Panc1 (cell line): ENCODE measurements around the gene CALML4. TPM values are rescaled to one million over a fixed set of nuclear protein-coding genes. Genes with fewer than 3 reads are reported as not detected.
"Not testable (repeated sequence)": the region's sequence is repeated elsewhere in the genome, so short reads cannot be mapped to it uniquely, and the experiment has no call there.

Source experiments
- ATAC-seq: fragments of 200-7000 bp; cut with Tn5 transposase; 2 replicates; pipeline ENCODE4 v1.9.1; 2020; ENCODE audit warnings: mild to moderate bottlenecking, moderate library complexity
- BruUV-seq: library from RNA; stranded (reverse); fragments of 400-500 nt; replicated peaks from 2 replicates; lab custom pipeline; 2021; lab: Mats Ljungman, UMichigan
- CTCF ChIA-PET: fragments of 300-600 bp; sonication (Branson Sonifier 250); formaldehyde crosslinking; loops from one replicate; lab custom pipeline; 2022; ENCODE audit warnings: antibody characterized with exemption; lab: Charles Lee
- POLR2A ChIA-PET: fragments of 300-600 bp; sonication (Branson Sonifier 250); formaldehyde crosslinking; loops from one replicate; lab custom pipeline; 2022; ENCODE audit warnings: antibody characterized with exemption; lab: Charles Lee
- DNase-seq: peaks from one replicate; pipeline ENCODE4 v3.0.0-alpha.2; 2010; ENCODE audit warnings: low read depth, low spot score
- H3K27ac ChIP-seq: 2 replicates; pipeline ENCODE4 v1.5.1; 2011; ENCODE audit warnings: mild to moderate bottlenecking, low read length, inconsistent platforms
- H3K27me3 ChIP-seq: fragments of 200-500 bp; sonication (Bioruptor generic); 2 replicates; pipeline ENCODE4 v1.6.0; 2014; ENCODE audit warnings: low read length, inconsistent platforms; ENCODE audit not compliant: control insufficient read depth, insufficient read depth
- H3K36me3 ChIP-seq: fragments of 200-500 bp; sonication (Bioruptor generic); 2 replicates; pipeline ENCODE4 v1.5.1; 2014; ENCODE audit warnings: inconsistent platforms, mild to moderate bottlenecking, low read length, moderate library complexity; ENCODE audit not compliant: control insufficient read depth, insufficient read depth
- H3K4me1 ChIP-seq: 2 replicates; pipeline ENCODE4 v1.5.1; 2011; ENCODE audit warnings: inconsistent platforms, mild to moderate bottlenecking, low read length, moderate library complexity; ENCODE audit not compliant: control insufficient read depth, insufficient read depth
- H3K4me3 ChIP-seq, 2 experiments: 2 replicates each; pipeline ENCODE4 v1.5.1; 2011 to 2012; ENCODE audit warnings: low read depth in 2 of 2, low read length in 2 of 2, mild to moderate bottlenecking in 2 of 2, inconsistent platforms in 1 of 2, moderate library complexity in 1 of 2
- H3K9me3 ChIP-seq: fragments of 200-500 bp; sonication (Bioruptor generic); 2 replicates; pipeline ENCODE4 v1.5.1; 2014; ENCODE audit warnings: low read depth, mild to moderate bottlenecking, inconsistent platforms, low read length, moderate library complexity; ENCODE audit not compliant: control insufficient read depth, insufficient read depth
- CTCF ChIP-seq: fragments of 450-650 bp; IDR thresholded peaks from 2 replicates; pipeline ENCODE4 v1.5.1; 2017; ENCODE audit warnings: mild to moderate bottlenecking
- POLR2AphosphoS5 ChIP-seq: IDR thresholded peaks from 2 replicates; pipeline ENCODE4 v1.6.1; 2012; ENCODE audit warnings: mild to moderate bottlenecking, low read depth, low read length, moderate library complexity
- REST ChIP-seq, 2 experiments: IDR thresholded peaks; 2 replicates each; pipeline ENCODE4 v1.6.1; 2011 to 2012; ENCODE audit warnings: low read depth in 2 of 2, control low read depth in 1 of 2, low read length in 1 of 2, mild to moderate bottlenecking in 1 of 2, moderate library complexity in 1 of 2; ENCODE audit not compliant: insufficient read depth in 1 of 2
- SIN3A ChIP-seq: IDR thresholded peaks from 2 replicates; pipeline ENCODE4 v1.6.1; 2012; ENCODE audit warnings: low read depth, mild to moderate bottlenecking, low read length, moderate library complexity, borderline replicate concordance; ENCODE audit not compliant: insufficient read depth
- TCF7L2 ChIP-seq: IDR thresholded peaks from 2 replicates; pipeline ENCODE4 v1.6.1; 2011; ENCODE audit warnings: mild to moderate bottlenecking, low read depth, low read length, inconsistent platforms
- in situ Hi-C: cut with HindIII; loops from 2 replicates; pipeline ENCODE4 v1.10.0; 2016; ENCODE audit warnings: low sequenced_read_pairs, low pct_unique_long_range_greater_than_20kb
- intact Hi-C: fragments of 100-400 bp; cut with micrococcal nuclease; formaldehyde crosslinking; loops from one replicate; pipeline ENCODE4 v1.10.0; 2022; ENCODE audit not compliant: unreplicated experiment
- total RNA-seq: library from RNA; stranded (reverse); gene quantifications from one replicate; pipeline ENCODE4 v1.2.1, GENCODE V29; 2021; ENCODE audit not compliant: unreplicated experiment

CALML4 gene
- total RNA-seq, 1 experiment from 2014 or later = 5.4 TPM

GRCh38 chr15:68213991-68214837 lies 9.1 kb upstream of the CALML4 start:
- DNase-seq = no peak
- no peaks in the 10 kb centered on the region for H3K9me3 ChIP-seq
- H3K4me1 ChIP-seq = peaks cover 2% of the 10 kb centered on the region
- H3K27ac ChIP-seq = no peak overlapping the region
- intact Hi-C loops = no loop called here
- no peaks in the 10 kb centered on the region for H3K27me3 ChIP-seq
- in situ Hi-C loops = no loop called here
- ChIA-PET CTCF (no interaction called here), POLR2A (interaction anchor here (0.6 kb wide), 1 partner anchor 1716 kb away, joined by 4 read pairs; no protein-coding TSS in a partner anchor)
- no TSS peak for BruUV-seq
- TF ChIP-seq TCF7L2 (no peak), POLR2AphosphoS5 (no peak), CTCF (no peak)
- no peak overlapping the region for H3K4me3 ChIP-seq
- no peaks in the 10 kb centered on the region for H3K36me3 ChIP-seq
- ATAC-seq = no peak

- POLR2A ChIA-PET = interaction anchor here (0.6 kb wide), 1 partner anchor 1715 kb away, joined by 4 read pairs; no protein-coding TSS in a partner anchor
- CTCF ChIA-PET, ATAC-seq, in situ Hi-C loops, H3K36me3 ChIP-seq, H3K27me3 ChIP-seq, BruUV-seq, H3K4me3 ChIP-seq, H3K4me1 ChIP-seq, intact Hi-C loops, H3K27ac ChIP-seq, DNase-seq, H3K9me3 ChIP-seq: not testable (repeated sequence)
Observed at GRCh38 chr15:68213491-68213845, 8.3 kb upstream of the CALML4 start.

- H3K27me3 ChIP-seq = no peaks in the 10 kb centered on the region
- ChIA-PET POLR2A (interaction anchor here (0.6 kb wide), 1 partner anchor 779 kb away, joined by 3 read pairs; no protein-coding TSS in a partner anchor), CTCF (no interaction called here)
- intact Hi-C loops = no loop called here
- H3K36me3 ChIP-seq = no peaks in the 10 kb centered on the region
- H3K4me3 ChIP-seq = no peak overlapping the region
- H3K27ac ChIP-seq = no peak overlapping the region
- no TSS peak for BruUV-seq
- peaks cover 2% of the 10 kb centered on the region for H3K4me1 ChIP-seq
- ATAC-seq (no peak), DNase-seq (no peak)
- H3K9me3 ChIP-seq = no peaks in the 10 kb centered on the region
- in situ Hi-C loops = no loop called here
- no peak for TF ChIP-seq SIN3A
- TF ChIP-seq POLR2AphosphoS5 = no peak
- TF ChIP-seq CTCF = no peak
- TF ChIP-seq REST (IDR thresholded peaks at IDR 0.05; ENCODE audit: insufficient read depth in 1 of 2, low read depth in 2 of 2, low read length in 1 of 2) = no peak
- no peak for TF ChIP-seq TCF7L2
Observed at GRCh38 chr15:68211656-68212320, 6.7 kb upstream of the CALML4 start.
